DMS 273 treated with DMSO at 0.1 percent for 48 hours (cell line): ENCODE measurements around the gene INF2.

Experiments
- DNase-seq: peaks from one replicate; lab custom pipeline; 2025; lab: John Stamatoyannopoulos, UW

Gene INF2

GRCh38 chr14:104751539-104752422, 62.4 kb downstream of the INF2 start:
- DNase-seq: no peak

DNA sequence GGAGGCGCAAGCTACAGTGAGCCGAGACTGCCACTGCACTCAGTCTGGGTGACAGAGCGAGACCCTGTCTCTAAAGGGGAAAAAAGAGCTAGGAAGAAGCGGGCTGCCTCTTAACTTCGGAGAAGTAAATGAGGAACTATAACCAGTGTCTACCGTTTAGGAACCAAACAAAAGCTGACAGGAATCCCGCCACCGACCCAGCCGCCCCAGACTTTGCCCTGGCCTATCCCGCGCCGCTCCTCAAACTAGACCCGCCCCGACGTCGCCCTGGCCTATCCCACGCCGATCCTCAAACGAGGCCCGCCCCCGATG, 63.0 kb downstream of the INF2 start:
- DNase-seq: no peak

DNA sequence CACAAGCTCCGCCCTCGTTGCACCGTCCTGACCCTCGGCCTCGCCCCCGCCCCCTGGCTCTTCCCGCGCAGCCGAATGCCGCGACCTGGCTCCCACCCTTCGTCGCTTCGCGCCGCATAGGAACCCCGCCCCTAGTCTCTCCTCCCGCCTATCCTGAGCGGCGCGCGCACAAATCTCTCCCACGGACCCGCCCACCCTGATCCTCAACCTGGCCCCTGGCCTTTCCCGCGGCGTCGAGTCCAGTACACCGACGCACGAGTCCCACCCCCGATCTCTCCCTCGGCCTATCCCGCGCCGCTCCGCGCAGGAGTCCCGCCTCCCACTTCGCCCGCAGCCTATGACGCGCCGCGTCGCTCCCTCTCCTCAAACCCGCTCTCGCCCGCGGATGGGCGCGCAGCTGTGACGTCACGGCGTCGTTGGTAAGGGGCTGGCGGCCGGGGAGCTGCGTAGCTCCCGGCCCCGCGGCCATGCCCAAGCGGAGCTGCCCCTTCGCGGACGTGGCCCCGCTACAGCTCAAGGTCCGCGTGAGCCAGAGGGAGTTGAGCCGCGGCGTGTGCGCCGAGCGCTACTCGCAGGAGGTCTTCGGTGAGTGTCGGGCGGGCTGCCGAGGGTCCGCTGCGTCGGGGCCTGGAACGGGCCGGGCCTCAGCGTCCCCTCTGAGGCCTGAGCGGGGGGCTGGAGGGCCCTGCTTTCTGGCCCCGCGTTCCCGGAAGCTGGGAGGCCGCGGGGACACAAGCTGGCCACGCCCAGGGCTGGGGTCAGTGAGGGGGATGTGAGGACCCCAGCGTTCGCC, 63.5 kb downstream of the INF2 start, which contains the start of gene SIVA1:
SIVA1 (plus strand) TSS at position 413 of the 793 bp plus-strand sequence; CDS start at position 468, 55 bp downstream.
- peak; percentile 99 for DNase-seq

DNA sequence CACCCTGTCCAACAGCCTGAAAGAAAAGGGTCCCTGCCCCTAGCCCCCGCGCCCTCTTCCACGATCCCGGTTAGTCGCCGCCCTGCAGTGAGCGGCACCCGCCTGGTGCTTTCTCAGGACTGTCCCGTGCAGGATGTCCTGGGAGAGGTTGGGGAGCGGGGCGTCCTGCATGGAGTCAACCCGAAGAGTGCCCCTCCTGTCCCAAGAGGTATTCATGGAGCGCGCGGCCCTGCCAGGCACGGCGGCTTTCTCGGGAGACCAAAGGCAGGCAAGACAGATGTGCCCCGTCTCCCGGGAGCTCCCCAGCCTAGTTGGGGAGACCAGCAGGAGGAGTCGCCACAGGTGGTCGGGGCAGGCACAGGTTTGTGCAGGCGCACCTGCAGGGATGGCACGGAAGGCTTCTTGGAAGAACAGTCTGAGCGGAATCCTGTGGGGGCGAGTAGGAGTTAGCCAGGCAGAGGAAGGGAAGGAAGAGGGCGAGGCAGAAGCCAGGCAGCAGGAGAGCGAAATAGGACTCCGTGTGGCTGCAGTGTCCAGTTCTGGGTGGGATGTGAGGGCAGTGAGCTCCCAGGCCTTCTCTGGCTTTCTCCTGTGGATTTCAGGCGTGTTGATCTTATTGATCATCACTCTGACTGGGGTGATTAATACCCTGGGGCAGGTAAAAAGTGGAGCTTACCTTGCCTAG, 64.3 kb downstream of the INF2 start:
- DNase-seq: no peak

DNA sequence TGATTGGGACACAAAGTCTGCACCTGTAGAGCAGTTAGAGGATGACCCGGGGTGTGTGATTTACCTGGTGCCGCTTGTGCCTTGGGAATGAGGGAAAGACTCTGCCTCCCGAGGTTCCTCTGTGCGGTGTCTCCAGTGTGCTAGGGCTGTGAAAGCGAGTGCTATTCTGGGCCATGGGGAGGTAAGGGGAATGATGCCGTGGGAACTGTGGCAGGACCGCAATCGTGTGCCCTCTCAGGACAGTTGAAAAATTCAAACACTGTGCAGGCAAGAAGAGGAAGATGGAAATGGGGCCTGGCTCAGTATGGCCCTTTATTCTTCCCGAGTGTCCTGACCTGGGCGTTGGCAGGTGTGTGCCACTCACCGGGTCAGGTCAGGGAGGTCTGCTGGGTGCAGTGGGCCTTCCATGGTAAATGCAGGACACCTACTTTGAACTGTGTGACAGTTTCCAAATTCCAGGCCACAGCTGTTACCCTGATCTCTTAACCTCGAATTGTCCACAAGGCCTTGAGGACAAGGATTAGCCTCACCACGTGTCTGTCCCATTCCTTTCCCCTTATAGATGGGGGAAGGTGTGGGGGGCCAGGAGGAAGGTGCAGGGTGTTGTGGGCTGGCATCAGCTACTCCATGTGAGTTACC, 64.9 kb downstream of the INF2 start:
- no peak for DNase-seq

DNA sequence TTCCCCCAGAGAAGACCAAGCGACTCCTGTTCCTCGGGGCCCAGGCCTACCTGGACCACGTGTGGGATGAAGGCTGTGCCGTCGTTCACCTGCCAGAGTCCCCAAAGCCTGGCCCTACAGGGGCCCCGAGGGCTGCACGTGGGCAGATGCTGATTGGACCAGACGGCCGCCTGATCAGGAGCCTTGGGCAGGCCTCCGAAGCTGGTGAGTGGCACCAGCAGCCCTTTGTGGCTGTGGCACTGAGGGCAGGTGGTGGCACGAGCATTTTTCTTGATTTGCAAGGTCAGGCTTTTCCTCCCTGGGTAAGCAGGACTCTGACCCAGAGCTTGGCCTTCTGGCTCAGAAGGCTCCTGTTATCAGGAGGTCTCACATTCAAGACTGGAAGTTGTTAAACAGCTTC, 66.2 kb downstream of the INF2 start:
- no peak for DNase-seq

GRCh38 chr14:104756477-104757237, 67.2 kb downstream of the INF2 start:
- no peak for DNase-seq

DNA sequence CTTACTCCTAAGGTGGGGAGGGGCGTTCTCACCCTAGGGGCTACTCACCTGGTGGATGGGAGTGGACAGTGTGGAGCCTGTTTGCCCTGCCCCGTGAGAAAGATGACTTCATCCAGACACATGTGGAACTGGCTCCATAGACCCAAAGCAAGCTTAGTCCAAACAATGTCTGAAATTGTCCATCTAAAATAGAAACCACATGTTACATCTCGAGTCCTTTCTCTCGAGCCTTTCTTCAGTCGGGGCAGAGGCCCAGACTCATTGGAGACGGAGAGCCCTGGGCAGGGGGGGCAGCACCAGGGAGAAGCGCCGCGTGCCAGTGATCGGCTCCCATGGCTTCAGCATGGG, 67.8 kb downstream of the INF2 start:
- no peak for DNase-seq

DNA sequence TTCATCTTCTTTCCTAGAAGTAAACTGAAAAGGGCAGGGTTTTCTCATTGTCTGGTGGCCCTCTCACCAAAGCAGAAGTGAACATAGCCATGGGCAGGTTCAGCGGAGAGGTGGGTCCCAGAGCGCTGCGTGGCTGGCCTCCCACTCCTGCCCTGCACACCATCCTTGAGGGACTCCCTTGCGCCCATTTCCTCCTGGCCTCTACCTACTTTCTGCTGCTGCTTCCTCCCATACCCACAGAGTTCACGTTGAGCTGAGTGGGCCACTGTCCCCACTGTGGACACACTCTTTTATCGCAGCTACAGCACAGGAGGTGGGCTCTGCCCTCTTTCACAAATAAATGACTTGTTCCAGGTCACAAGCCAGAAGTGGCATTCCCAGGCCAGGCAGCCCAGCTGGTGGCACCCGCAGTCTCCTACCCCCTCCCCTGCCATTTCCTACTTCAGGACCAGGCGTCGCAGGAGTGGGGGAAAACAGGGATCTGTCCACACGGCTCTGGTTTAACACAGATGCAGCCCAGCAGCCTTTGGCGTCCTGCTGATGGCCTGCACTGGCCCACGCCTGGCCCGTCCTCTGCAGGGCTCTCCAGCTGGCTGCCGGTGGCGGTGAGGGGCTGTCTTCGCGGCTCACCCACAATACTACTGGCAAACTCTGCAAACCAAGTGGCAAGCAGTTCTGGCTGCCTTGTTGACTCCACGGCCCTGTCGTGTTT, 68.4 kb downstream of the INF2 start:
- DNase-seq: no peak

- DNase-seq: no peak
Observed at GRCh38 chr14:104758981-104759969, 69.9 kb downstream of the INF2 start.

GRCh38 chr14:104765517-104765916, 76.1 kb downstream of the INF2 start:
- no peak for DNase-seq

GRCh38 chr14:104766256-104766862, 76.9 kb downstream of the INF2 start:
- DNase-seq: no peak

DNA sequence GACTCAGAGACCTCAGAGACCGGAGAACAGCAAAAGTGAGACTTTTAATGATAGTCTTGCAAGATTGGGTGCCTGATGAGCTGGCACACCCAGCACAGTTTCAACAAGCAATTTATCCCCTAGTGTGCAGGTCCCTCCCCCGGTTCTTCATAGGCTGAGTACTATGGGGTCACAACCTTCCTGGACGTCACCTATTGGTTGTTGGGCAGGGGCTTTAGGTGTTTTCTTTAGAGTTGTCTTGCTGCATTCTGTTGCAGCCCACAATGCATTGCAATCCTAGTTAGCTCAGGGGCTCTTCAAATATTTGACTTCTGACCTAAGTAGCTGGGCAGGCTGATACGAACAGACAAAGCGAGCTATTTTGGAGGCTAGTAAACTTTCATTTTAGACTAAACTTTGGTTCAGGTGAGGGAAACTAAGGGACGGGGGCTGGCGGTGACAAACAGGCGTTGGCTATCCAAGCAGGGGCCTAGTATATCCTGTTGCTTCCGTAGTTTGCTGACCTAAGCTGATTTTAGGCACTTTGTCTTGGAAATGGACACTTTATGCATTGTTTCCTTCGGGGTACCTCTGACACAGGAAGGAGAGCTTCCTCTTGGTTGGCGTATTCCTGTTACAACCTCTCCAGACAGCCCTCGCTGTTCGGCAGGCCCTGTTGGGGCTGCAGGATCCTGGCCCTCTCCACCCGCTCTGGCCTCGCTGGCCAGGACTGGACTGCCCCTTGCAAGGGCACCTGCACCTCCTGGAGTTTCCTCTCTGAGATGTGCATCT, 77.6 kb downstream of the INF2 start:
- no peak for DNase-seq

- DNase-seq: no peak
Observed at GRCh38 chr14:104767634-104767918, 78.2 kb downstream of the INF2 start.

DNA sequence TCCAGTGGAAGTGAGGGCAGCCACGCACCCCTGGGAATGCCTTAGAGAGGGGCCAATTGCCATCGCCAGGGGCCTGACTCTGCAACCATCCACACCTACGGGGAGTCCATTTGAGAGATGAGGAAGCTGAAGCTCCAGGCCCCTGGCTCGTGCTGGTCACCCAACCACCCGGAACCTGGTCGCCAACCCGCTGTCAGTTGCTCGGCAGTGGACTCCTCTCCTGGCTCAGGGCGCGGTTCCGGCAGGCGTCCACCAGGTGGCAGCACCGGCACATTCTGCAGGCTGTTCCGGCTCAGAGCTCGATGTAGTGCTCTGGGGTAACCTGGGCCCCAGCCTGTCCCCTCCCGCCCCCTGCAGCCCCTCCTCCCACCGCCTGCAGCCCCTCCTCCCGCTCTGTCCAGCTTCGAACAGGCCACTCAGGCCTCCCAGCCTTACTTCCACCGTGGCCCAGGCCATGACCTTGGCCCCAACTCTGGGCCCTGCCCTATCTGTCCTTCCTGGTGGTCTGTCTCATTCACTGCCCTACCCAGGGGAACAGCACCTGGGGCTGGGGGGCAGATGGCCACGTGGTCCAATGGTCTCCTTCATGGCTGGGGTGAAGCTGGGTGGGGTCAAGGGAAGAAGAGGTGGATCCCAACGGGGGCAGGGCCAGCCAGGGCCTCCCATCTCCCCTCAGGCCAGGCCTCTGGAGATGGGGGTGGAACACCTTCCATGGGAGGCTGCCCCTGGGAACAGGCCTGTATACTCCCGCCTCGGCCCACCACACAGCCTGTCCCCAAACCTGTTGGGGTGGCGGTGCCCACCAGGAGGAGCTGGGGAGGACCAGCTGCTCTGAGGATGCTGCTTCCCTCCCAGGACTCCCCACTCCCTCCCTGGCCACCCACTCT, 79.3 kb downstream of the INF2 start:
- peak; percentile 55 for DNase-seq

GRCh38 chr14:104769324-104770071, 80.1 kb downstream of the INF2 start:
- no peak for DNase-seq

DNA sequence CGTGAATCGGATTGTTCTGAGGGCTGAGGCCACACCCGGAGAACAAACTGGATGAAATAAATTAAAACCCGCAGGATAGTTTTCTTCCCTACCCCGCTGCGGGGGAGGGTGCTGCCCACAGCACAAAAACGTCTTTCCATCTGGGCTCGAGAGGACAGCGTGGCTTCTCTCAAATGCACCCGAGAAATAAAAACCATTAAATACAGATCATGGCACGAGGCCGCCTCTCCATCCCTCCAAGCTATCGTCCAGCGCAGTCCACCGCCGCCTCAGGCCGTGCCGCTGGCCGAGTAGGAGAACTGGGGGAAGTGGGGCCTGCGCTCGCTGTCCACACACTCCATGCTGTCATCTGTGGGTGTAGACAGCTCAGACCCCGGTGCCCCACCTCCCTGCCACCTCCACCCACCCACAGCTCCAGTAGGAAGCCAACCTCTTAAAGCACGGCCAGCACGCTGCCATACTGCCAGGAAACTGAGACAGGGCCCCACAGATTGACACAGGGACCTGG, 80.7 kb downstream of the INF2 start:
- DNase-seq: no peak
